ENCODE results near the gene CCN6. TPM values are rescaled to one million over a fixed set of nuclear protein-coding genes. Genes with fewer than 3 reads are reported as not detected.
"Not testable (repeated sequence)": the region's sequence is repeated elsewhere in the genome, so short reads cannot be mapped to it uniquely, and the experiment has no call there.

The CCN6 gene
- total and polyA plus RNA-seq, 4 experiments from 2014 or later, result 0.09 TPM; not detected in 3

GRCh38 chr6:112047523-112047922 is 6.4 kb upstream of the CCN6 start:
- CTCF ChIA-PET (ENCODE audit: partially characterized antibody), result interaction anchor here (12.6 kb wide), 1 partner anchor 33 kb away, joined by 619 read pairs; no protein-coding TSS in a partner anchor
- H3K27ac ChIP-seq (ENCODE audit: low read depth, low read length); POLR2A ChIA-PET (ENCODE audit: partially characterized antibody); H3K4me3 ChIP-seq (ENCODE audit: low read length in 2 of 2); intact Hi-C loops (cut with micrococcal nuclease); H3K4me3 Mint-ChIP-seq; H3K27ac Mint-ChIP-seq; H3K9me3 Mint-ChIP-seq; H3K27me3 ChIP-seq (ENCODE audit: insufficient read depth, low read length); H3K4me1 ChIP-seq (ENCODE audit: insufficient read depth, low read length); H3K36me3 Mint-ChIP-seq; H3K27me3 Mint-ChIP-seq; DNase-seq; H3K9me3 ChIP-seq (ENCODE audit: control insufficient read depth in 1 of 2, low read length in 2 of 2); H3K36me3 ChIP-seq (ENCODE audit: insufficient read depth, low read length): not testable (repeated sequence)
- peaks cover 5 to 16% (median 7%) of the 10 kb centered on the region in 4 donors for H3K4me1 Mint-ChIP-seq

- H3K4me1 Mint-ChIP-seq, result peaks cover 0 to 2% (median 0%) of the 10 kb centered on the region in 4 donors
- Histone ChIP-seq H3K36me3 (ENCODE audit: insufficient read depth, low read length) (no peaks in the 10 kb centered on the region), H3K4me1 (ENCODE audit: insufficient read depth, low read length) (no peaks in the 10 kb centered on the region), H3K9me3 (ENCODE audit: control insufficient read depth in 1 of 2, low read length in 2 of 2) (no peaks in the 10 kb centered on the region), H3K27me3 (ENCODE audit: insufficient read depth, low read length) (no peaks in the 10 kb centered on the region), H3K27ac (ENCODE audit: low read depth, low read length) (no peak overlapping the region), H3K4me3 (ENCODE audit: low read length in 2 of 2) (no peak overlapping the region)
- POLR2A ChIA-PET (ENCODE audit: partially characterized antibody), result no interaction called here
- no peak overlapping the region for H3K27ac Mint-ChIP-seq
- CTCF ChIA-PET (ENCODE audit: partially characterized antibody), result interaction anchor here (0.6 to 3.9 kb wide), 6 partner anchors 9 to 790 kb away, joined by 3 to 23 read pairs (median 6); a partner anchor contains a TSS
- no peaks in the 10 kb centered on the region for H3K9me3 Mint-ChIP-seq
- no peak for DNase-seq
- H3K27me3 Mint-ChIP-seq, result peaks cover 0 to 1% of the 10 kb centered on the region in 2 donors
- intact Hi-C loops (cut with micrococcal nuclease), result no loop called here
- no peaks in the 10 kb centered on the region for H3K36me3 Mint-ChIP-seq
- no peak overlapping the region for H3K4me3 Mint-ChIP-seq
These were observed 4.7 kb upstream of the CCN6 start for GRCh38 chr6:112049026-112049799.

- H3K36me3 Mint-ChIP-seq, result no peaks in the 10 kb centered on the region
- Histone ChIP-seq H3K36me3 (ENCODE audit: insufficient read depth, low read length) (no peaks in the 10 kb centered on the region), H3K27me3 (ENCODE audit: insufficient read depth, low read length) (no peaks in the 10 kb centered on the region), H3K4me1 (ENCODE audit: insufficient read depth, low read length) (no peaks in the 10 kb centered on the region), H3K4me3 (ENCODE audit: low read length in 2 of 2) (no peak overlapping the region), H3K27ac (ENCODE audit: low read depth, low read length) (no peak overlapping the region), H3K9me3 (ENCODE audit: control insufficient read depth in 1 of 2, low read length in 2 of 2) (no peaks in the 10 kb centered on the region)
- no peaks in the 10 kb centered on the region for H3K9me3 Mint-ChIP-seq
- no peak overlapping the region for H3K27ac Mint-ChIP-seq
- peaks cover 1% of the 10 kb centered on the region in 2 donors for H3K27me3 Mint-ChIP-seq
- ChIA-PET POLR2A (ENCODE audit: partially characterized antibody) (no interaction called here), CTCF (ENCODE audit: partially characterized antibody) (interaction anchor here (0.8 to 3.9 kb wide), 7 partner anchors 10 to 791 kb away, joined by 3 to 23 read pairs (median 5); a partner anchor contains a TSS)
- no peak for DNase-seq
- H3K4me1 Mint-ChIP-seq, result no peaks in the 10 kb centered on the region
- H3K4me3 Mint-ChIP-seq, result no peak overlapping the region
- intact Hi-C loops (cut with micrococcal nuclease), result no loop called here
These were observed 3.9 kb upstream of the CCN6 start for GRCh38 chr6:112049996-112050395.

GRCh38 chr6:112050429-112050828 is 3.5 kb upstream of the CCN6 start:
- Mint-ChIP-seq H3K4me3 (no peak overlapping the region), H3K9me3 (no peaks in the 10 kb centered on the region), H3K27ac (no peak overlapping the region), H3K36me3 (no peaks in the 10 kb centered on the region), H3K4me1 (no peaks in the 10 kb centered on the region), H3K27me3 (peaks cover 1 to 3% of the 10 kb centered on the region in 2 donors)
- intact Hi-C loops (cut with micrococcal nuclease), result no loop called here
- no peak overlapping the region for H3K27ac ChIP-seq (ENCODE audit: low read depth, low read length)
- ChIA-PET CTCF (ENCODE audit: partially characterized antibody) (interaction anchor here (0.8 to 3.9 kb wide), 7 partner anchors 10 to 792 kb away, joined by 3 to 23 read pairs (median 5); a partner anchor contains a TSS), POLR2A (ENCODE audit: partially characterized antibody) (no interaction called here)
- H3K4me3 ChIP-seq (ENCODE audit: low read length in 2 of 2), result no peak overlapping the region
- no peaks in the 10 kb centered on the region for H3K9me3 ChIP-seq (ENCODE audit: control insufficient read depth in 1 of 2, low read length in 2 of 2)
- H3K36me3 ChIP-seq (ENCODE audit: insufficient read depth, low read length), result no peaks in the 10 kb centered on the region
- H3K4me1 ChIP-seq (ENCODE audit: insufficient read depth, low read length), result no peaks in the 10 kb centered on the region
- H3K27me3 ChIP-seq (ENCODE audit: insufficient read depth, low read length), result no peaks in the 10 kb centered on the region
- no peak for DNase-seq

GRCh38 chr6:112051251-112051740 is 2.6 kb upstream of the CCN6 start:
- H3K9me3 ChIP-seq (ENCODE audit: control insufficient read depth in 1 of 2, low read length in 2 of 2); H3K4me3 ChIP-seq (ENCODE audit: low read length in 2 of 2); intact Hi-C loops (cut with micrococcal nuclease); POLR2A ChIA-PET (ENCODE audit: partially characterized antibody); H3K27ac ChIP-seq (ENCODE audit: low read depth, low read length); H3K4me1 ChIP-seq (ENCODE audit: insufficient read depth, low read length); H3K27ac Mint-ChIP-seq; H3K27me3 Mint-ChIP-seq; DNase-seq; H3K4me1 Mint-ChIP-seq; H3K27me3 ChIP-seq (ENCODE audit: insufficient read depth, low read length); H3K36me3 ChIP-seq (ENCODE audit: insufficient read depth, low read length); H3K4me3 Mint-ChIP-seq; H3K36me3 Mint-ChIP-seq; H3K9me3 Mint-ChIP-seq: not testable (repeated sequence)
- CTCF ChIA-PET (ENCODE audit: partially characterized antibody), result interaction anchor here (1.4 to 3.9 kb wide), 4 partner anchors 9 to 792 kb away, joined by 4 to 23 read pairs (median 6); a partner anchor contains a TSS

GRCh38 chr6:112054555-112055190 is 769 bp downstream of the CCN6 start:
- Mint-ChIP-seq H3K4me1 (no peaks in the 10 kb centered on the region), H3K27ac (no peak overlapping the region), H3K9me3 (no peaks in the 10 kb centered on the region)

GRCh38 chr6:112058243-112059032 is 4.5 kb downstream of the CCN6 start:
- H3K27me3 ChIP-seq (ENCODE audit: insufficient read depth, low read length), result no peaks in the 10 kb centered on the region
- H3K4me1 Mint-ChIP-seq, result no peaks in the 10 kb centered on the region
- H3K27ac Mint-ChIP-seq, result no peak overlapping the region
- ChIA-PET CTCF (ENCODE audit: partially characterized antibody) (interaction anchor here (1.9 kb wide), 1 partner anchor 15 kb away, joined by 8 read pairs; no protein-coding TSS in a partner anchor), POLR2A (ENCODE audit: partially characterized antibody) (no interaction called here)
- no peaks in the 10 kb centered on the region for H3K4me1 ChIP-seq (ENCODE audit: insufficient read depth, low read length)
- no peaks in the 10 kb centered on the region for H3K9me3 ChIP-seq (ENCODE audit: control insufficient read depth in 1 of 2, low read length in 2 of 2)
- H3K36me3 Mint-ChIP-seq, result no peaks in the 10 kb centered on the region
- intact Hi-C loops (cut with micrococcal nuclease), result no loop called here
- peaks cover 0 to 3% of the 10 kb centered on the region in 2 donors for H3K27me3 Mint-ChIP-seq
- DNase-seq, result no peak
- no peak overlapping the region for H3K4me3 Mint-ChIP-seq
- H3K4me3 ChIP-seq (ENCODE audit: low read length in 2 of 2), result no peak overlapping the region
- no peaks in the 10 kb centered on the region for H3K36me3 ChIP-seq (ENCODE audit: insufficient read depth, low read length)
- H3K27ac ChIP-seq (ENCODE audit: low read depth, low read length), result no peak overlapping the region
- no peaks in the 10 kb centered on the region for H3K9me3 Mint-ChIP-seq

More at GRCh38 chr6:112054555-112055190, 769 bp downstream of the CCN6 start:
- ChIA-PET POLR2A (ENCODE audit: partially characterized antibody) (no interaction called here), CTCF (ENCODE audit: partially characterized antibody) (interaction anchor here (2.1 kb wide), 1 partner anchor 12 kb away, joined by 6 read pairs; no protein-coding TSS in a partner anchor)
- intact Hi-C loops (cut with micrococcal nuclease), result no loop called here
- H3K36me3 Mint-ChIP-seq, result no peaks in the 10 kb centered on the region
- Histone ChIP-seq H3K27me3 (ENCODE audit: insufficient read depth, low read length) (no peaks in the 10 kb centered on the region), H3K4me3 (ENCODE audit: low read length in 2 of 2) (no peak overlapping the region), H3K27ac (ENCODE audit: low read depth, low read length) (no peak overlapping the region), H3K36me3 (ENCODE audit: insufficient read depth, low read length) (no peaks in the 10 kb centered on the region), H3K9me3 (ENCODE audit: control insufficient read depth in 1 of 2, low read length in 2 of 2) (no peaks in the 10 kb centered on the region), H3K4me1 (ENCODE audit: insufficient read depth, low read length) (no peaks in the 10 kb centered on the region)
- no peak for DNase-seq
- H3K4me3 Mint-ChIP-seq, result no peak overlapping the region
- H3K27me3 Mint-ChIP-seq, result peaks cover 1 to 3% of the 10 kb centered on the region in 2 donors

Measured in CD4-positive, alpha-beta memory T cell (primary cell).